GM23248 (cell line): Measurements from ENCODE around the gene ZFX. TPM values are rescaled to one million over a fixed set of nuclear protein-coding genes. Genes with fewer than 3 reads are reported as not detected.

ENCODE experiments used
- DNase-seq: peaks from one replicate; pipeline ENCODE4 v3.0.0-alpha.2; 2015
- H2AFZ ChIP-seq: fragments of 200-600 bp; sonication (generic); 2 replicates; pipeline ENCODE4 v1.6.1; 2016; ENCODE audit warnings: antibody characterized with exemption
- H3F3A ChIP-seq: fragments of 200-600 bp; sonication (generic); 2 replicates; pipeline ENCODE4 v1.6.1; 2016; ENCODE audit warnings: mild to moderate bottlenecking, antibody characterized with exemption, mixed run types; ENCODE audit not compliant: insufficient read depth
- H3K27ac ChIP-seq: fragments of 200-600 bp; sonication (generic); 2 replicates; pipeline ENCODE4 v1.5.1; 2016; ENCODE audit warnings: mild to moderate bottlenecking
- H3K27me3 ChIP-seq: fragments of 200-600 bp; sonication (generic); replicated peaks from 2 replicates; pipeline ENCODE4 v1.6.1; 2016; ENCODE audit warnings: mild to moderate bottlenecking; ENCODE audit not compliant: insufficient read depth
- H3K36me3 ChIP-seq: fragments of 200-600 bp; sonication (generic); 2 replicates; pipeline ENCODE4 v1.6.1; 2016; ENCODE audit warnings: low read depth, mild to moderate bottlenecking
- H3K4me1 ChIP-seq: fragments of 200-600 bp; sonication (generic); 2 replicates; pipeline ENCODE4 v1.6.1; 2016; ENCODE audit warnings: mild to moderate bottlenecking; ENCODE audit not compliant: insufficient read depth
- H3K4me2 ChIP-seq: fragments of 200-600 bp; sonication (generic); one replicate; pipeline ENCODE4 v1.6.1; 2016; ENCODE audit warnings: mild to moderate bottlenecking; ENCODE audit not compliant: unreplicated experiment
- H3K4me3 ChIP-seq: fragments of 200-600 bp; sonication (generic); 2 replicates; pipeline ENCODE4 v1.5.1; 2016; ENCODE audit warnings: mild to moderate bottlenecking
- H3K79me2 ChIP-seq: fragments of 200-600 bp; sonication (generic); 2 replicates; pipeline ENCODE4 v1.6.1; 2016; ENCODE audit warnings: mild to moderate bottlenecking; ENCODE audit not compliant: insufficient read depth
- H3K9ac ChIP-seq: fragments of 200-600 bp; sonication (generic); 2 replicates; pipeline ENCODE4 v1.6.1; 2016; ENCODE audit warnings: mild to moderate bottlenecking
- H3K9me2 ChIP-seq: fragments of 200-600 bp; sonication (generic); 2 replicates; pipeline ENCODE4 v1.6.1; 2016; ENCODE audit warnings: mixed run types, mild to moderate bottlenecking, moderate library complexity; ENCODE audit not compliant: insufficient read depth
- H3K9me3 ChIP-seq: fragments of 200-600 bp; sonication (generic); one replicate; pipeline ENCODE4 v1.6.1; 2017; ENCODE audit warnings: low read depth
- H4K20me1 ChIP-seq: fragments of 200-600 bp; sonication (generic); 2 replicates; pipeline ENCODE4 v1.6.0; 2016; ENCODE audit not compliant: insufficient read depth
- EZH2 ChIP-seq: fragments of 200-600 bp; sonication (generic); IDR thresholded peaks from 2 replicates; pipeline ENCODE4 v1.6.1; 2018; ENCODE audit warnings: antibody characterized with exemption, mild to moderate bottlenecking; ENCODE audit not compliant: insufficient read depth, poor library complexity, severe bottlenecking
- EZH2phosphoT487 ChIP-seq: fragments of 200-600 bp; sonication (generic); IDR thresholded peaks from 2 replicates; pipeline ENCODE4 v1.6.1; 2018; ENCODE audit warnings: antibody characterized with exemption, moderate library complexity, mild to moderate bottlenecking, low read depth; ENCODE audit not compliant: insufficient read depth
- WGBS, 2 experiments: methylation state at CpG; one replicate each; pipeline ENCODE4 v1.1.6; 2015 to 2017; ENCODE audit warnings: low lambda C conversion rate in 2 of 2, low coverage in 1 of 2; ENCODE audit errors: missing lambda C conversion rate in 2 of 2; 5-methylcytosine and 5-hydroxymethylcytosine counted together
- in situ Hi-C: fragments of 300-500 bp; cut with MboI; formaldehyde crosslinking; loops from 2 replicates; pipeline ENCODE4 v1.15.0; 2020
- polyA plus RNA-seq: library from polyadenylated mRNA; unstranded; fragments of >200 nt; fragmentation: Nextera tagmentation; extraction: Ambion mirVana; gene quantifications from 2 replicates; pipeline ENCODE4 v1.2.1, GENCODE V29; 2016
- total RNA-seq: library from RNA; depleted of rRNA; stranded (reverse); fragments of >200 nt; shearing (Covaris generic); gene quantifications from 2 replicates; pipeline ENCODE4 v1.2.3, GENCODE V29; 2014

ZFX gene
- total and polyA plus RNA-seq, 2 experiments from 2014 or later, result 19.6 to 24.1 TPM

DNA sequence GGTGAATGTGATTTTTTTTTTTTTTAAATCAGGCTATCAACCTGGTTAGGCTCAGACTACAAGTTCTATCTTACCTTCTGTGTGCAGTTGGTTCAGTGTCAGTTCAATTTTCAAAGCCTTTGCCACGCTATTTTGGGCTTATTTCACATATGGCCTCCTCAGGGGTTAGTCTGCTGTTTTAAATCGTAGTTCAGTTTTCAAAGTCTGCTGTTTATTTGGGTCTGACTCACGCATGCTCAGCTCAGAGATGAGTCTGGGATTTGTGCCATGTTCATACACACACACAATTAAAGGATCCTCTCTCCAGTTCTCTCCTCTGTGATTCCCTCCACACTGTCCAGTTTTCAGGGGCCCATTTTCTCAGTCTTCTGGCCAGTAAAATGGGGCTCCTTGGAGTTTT, 32.3 kb upstream of the ZFX start:
- Histone ChIP-seq H3K9me3 (no peaks in the 10 kb centered on the region), H3F3A (peaks cover 5% of the 10 kb centered on the region; the same call in 1 of the 2 replicates), H3K9me2 (no peaks in the 10 kb centered on the region), H3K4me3 (peak overlapping the region; percentile 60), H4K20me1 (no peaks in the 10 kb centered on the region), H2AFZ (peak overlapping the region; percentile 87), H3K4me1 (peaks cover 16% of the 10 kb centered on the region; the same call in 1 of the 2 replicates), H3K36me3 (no peaks in the 10 kb centered on the region), H3K27ac (peak overlapping the region; percentile 74), H3K4me2 (peak overlapping the region; percentile 68), H3K79me2 (no peaks in the 10 kb centered on the region), H3K9ac (peak overlapping the region; percentile 67), H3K27me3 (no peaks in the 10 kb centered on the region)
- in situ Hi-C loops, result no loop called here
- DNase-seq, result peak; percentile 83
- WGBS, 2 experiments, result 0 to 3% methylated on average over 3 of the region's 3 CpGs
- no peak for TF ChIP-seq EZH2phosphoT487
- TF ChIP-seq EZH2, result no peak

DNA sequence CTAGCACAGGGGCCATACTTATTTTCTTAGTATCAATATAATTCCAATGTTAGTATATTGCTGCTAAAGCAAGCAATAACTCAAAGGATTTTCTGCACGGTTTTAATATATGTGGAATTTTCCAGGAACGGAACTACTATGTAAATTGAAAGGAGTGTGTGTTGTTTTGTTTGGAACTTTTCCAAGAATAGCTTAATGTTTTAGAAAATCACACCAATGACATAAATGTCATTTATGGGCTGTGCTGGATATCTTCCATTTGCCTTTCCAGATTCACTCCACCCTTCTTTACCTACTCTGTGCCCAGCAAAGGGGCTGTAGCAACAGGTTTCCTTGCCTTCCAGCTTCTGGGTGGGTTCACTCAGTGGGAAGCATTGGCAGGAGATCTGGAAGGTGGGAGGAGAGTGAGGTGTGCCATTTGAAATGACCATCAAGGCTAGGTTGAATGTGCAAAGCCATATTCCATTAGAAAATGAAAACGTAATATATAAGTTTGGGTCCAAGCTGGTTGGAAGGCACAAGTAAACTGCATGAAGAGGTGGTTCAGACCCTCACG, 25.2 kb upstream of the ZFX start:
- 38 to 49% methylated on average over 4 of the region's 4 CpGs for WGBS, 2 experiments
- no peaks in the 10 kb centered on the region for H3K4me1 ChIP-seq
- no peak overlapping the region for H2AFZ ChIP-seq
- H3K36me3 ChIP-seq, result no peaks in the 10 kb centered on the region
- H3K9me2 ChIP-seq, result no peaks in the 10 kb centered on the region
- no peaks in the 10 kb centered on the region for H3K79me2 ChIP-seq
- H3F3A ChIP-seq, result no peaks in the 10 kb centered on the region
- TF ChIP-seq EZH2phosphoT487 (no peak), EZH2 (no peak)
- no peaks in the 10 kb centered on the region for H3K27me3 ChIP-seq
- H3K4me2 ChIP-seq, result no peak overlapping the region
- H3K9me3 ChIP-seq, result no peaks in the 10 kb centered on the region
- DNase-seq, result no peak
- no peak overlapping the region for H3K27ac ChIP-seq
- no peaks in the 10 kb centered on the region for H4K20me1 ChIP-seq
- H3K9ac ChIP-seq, result no peak overlapping the region
- no peak overlapping the region for H3K4me3 ChIP-seq
- in situ Hi-C loops, result no loop called here

DNA sequence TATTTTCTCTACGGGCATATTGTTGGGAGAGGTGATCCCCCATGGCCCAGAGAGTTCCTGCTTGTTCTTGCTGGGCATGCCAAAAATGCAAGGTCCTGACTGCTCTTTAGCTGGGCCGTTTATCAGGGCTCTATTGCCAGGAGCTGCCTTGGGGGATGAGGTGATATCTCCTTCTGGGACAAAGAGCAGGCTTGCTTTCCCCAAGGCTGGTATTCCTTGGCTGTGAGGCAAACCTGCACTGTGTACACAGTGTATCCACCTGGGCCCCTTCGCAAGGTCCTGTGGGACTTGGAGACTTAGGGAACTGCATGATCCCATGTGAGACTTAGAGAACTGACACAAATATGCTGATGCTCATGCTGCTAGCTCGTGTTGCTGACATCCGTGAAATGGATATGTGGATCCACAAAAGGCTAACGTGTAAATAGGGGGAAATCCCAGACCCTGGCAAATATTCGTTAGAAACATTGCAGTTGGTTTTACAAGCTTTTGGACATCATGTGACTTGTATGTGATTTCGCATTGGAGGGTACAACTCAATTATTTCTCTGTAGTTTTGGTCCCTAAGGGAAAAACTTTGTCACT, 24.4 kb upstream of the ZFX start:
- Histone ChIP-seq H2AFZ (no peak overlapping the region), H3K9me2 (no peaks in the 10 kb centered on the region), H3K27ac (no peak overlapping the region), H3K79me2 (no peaks in the 10 kb centered on the region), H3K36me3 (no peaks in the 10 kb centered on the region), H3K4me2 (no peak overlapping the region), H3K27me3 (no peaks in the 10 kb centered on the region), H3F3A (no peaks in the 10 kb centered on the region), H3K9me3 (no peaks in the 10 kb centered on the region), H3K9ac (no peak overlapping the region), H4K20me1 (no peaks in the 10 kb centered on the region), H3K4me1 (no peaks in the 10 kb centered on the region), H3K4me3 (no peak overlapping the region)
- TF ChIP-seq EZH2phosphoT487, result no peak
- TF ChIP-seq EZH2, result no peak
- in situ Hi-C loops, result no loop called here
- 42% methylated on average over 8 of the region's 8 CpGs for WGBS, 2 experiments
- DNase-seq, result no peak

DNA sequence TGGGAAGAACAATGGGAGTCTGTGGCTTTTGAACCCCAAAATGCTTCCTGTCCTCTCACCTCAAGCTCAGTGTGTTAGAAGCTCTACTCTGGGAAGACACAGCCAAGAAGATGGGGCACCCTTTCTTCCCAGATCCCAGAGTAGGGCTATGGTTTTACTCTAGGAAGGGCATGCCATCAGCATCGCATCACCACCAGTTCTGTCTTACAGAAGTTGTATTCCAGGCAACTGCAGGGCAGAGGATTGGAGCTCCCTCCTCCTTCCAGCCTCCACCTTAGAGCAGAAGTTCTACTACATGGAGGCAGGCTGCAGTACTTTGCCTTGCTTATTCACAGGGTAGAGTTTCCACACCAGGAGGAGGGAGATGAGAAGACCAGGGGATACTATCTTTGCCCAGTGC, 18.1 kb upstream of the ZFX start:
- no peaks in the 10 kb centered on the region for H3K27me3 ChIP-seq
- no peak overlapping the region for H3K9ac ChIP-seq
- 88 to 100% methylated on average over 1 of the region's 1 CpG for WGBS, 2 experiments

More for the DNA sequence above, 18.1 kb upstream of the ZFX start:
- in situ Hi-C loops, result no loop called here
- no peak overlapping the region for H2AFZ ChIP-seq
- no peaks in the 10 kb centered on the region for H3K4me1 ChIP-seq
- no peaks in the 10 kb centered on the region for H3K9me3 ChIP-seq
- H3F3A ChIP-seq, result no peaks in the 10 kb centered on the region
- no peaks in the 10 kb centered on the region for H4K20me1 ChIP-seq
- no peak for TF ChIP-seq EZH2phosphoT487
- no peak for TF ChIP-seq EZH2
- H3K79me2 ChIP-seq, result no peaks in the 10 kb centered on the region
- no peak overlapping the region for H3K27ac ChIP-seq
- H3K4me3 ChIP-seq, result no peak overlapping the region
- no peaks in the 10 kb centered on the region for H3K9me2 ChIP-seq
- no peak overlapping the region for H3K4me2 ChIP-seq
- no peaks in the 10 kb centered on the region for H3K36me3 ChIP-seq
- DNase-seq, result no peak
